PC-3 (cell line): ENCODE measurements around the gene SFMBT2.

Experiments
- EZH2 ChIP-seq: fragments of 300-600 bp; sonication (generic); IDR thresholded peaks from one replicate; pipeline ENCODE4 v1.6.1; 2017; ENCODE audit warnings: antibody characterized with exemption, mild to moderate bottlenecking, low read length; ENCODE audit not compliant: unreplicated experiment
- TF ChIP-seq, protein P1 (sequence below): fragments of 300-600 bp; sonication (generic); conservative IDR thresholded peaks from 2 replicates; pipeline ENCODE4 v1.5.1; 2017; ENCODE audit warnings: antibody characterized with exemption, low read depth, mild to moderate bottlenecking, low read length

DNA sequence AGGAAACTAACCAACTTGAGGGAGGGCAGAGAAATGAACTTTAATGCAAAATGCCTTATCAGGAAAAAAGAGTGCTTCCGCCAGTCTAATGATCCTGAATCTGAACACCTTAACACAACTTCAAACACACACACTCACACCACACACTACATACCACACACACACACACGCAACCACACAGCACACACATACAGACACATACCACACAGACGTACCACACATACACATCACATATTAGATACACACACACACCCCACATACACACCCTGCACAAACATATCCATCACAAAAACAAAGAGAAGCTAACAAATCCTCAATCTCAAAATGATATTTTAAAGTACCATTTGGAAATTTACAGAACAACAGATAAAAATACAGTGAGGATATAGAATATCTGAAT lies 175.5 kb downstream of the SFMBT2 start:
- TF ChIP-seq, protein P1, sequence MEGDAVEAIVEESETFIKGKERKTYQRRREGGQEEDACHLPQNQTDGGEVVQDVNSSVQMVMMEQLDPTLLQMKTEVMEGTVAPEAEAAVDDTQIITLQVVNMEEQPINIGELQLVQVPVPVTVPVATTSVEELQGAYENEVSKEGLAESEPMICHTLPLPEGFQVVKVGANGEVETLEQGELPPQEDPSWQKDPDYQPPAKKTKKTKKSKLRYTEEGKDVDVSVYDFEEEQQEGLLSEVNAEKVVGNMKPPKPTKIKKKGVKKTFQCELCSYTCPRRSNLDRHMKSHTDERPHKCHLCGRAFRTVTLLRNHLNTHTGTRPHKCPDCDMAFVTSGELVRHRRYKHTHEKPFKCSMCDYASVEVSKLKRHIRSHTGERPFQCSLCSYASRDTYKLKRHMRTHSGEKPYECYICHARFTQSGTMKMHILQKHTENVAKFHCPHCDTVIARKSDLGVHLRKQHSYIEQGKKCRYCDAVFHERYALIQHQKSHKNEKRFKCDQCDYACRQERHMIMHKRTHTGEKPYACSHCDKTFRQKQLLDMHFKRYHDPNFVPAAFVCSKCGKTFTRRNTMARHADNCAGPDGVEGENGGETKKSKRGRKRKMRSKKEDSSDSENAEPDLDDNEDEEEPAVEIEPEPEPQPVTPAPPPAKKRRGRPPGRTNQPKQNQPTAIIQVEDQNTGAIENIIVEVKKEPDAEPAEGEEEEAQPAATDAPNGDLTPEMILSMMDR, result no peak
- no peak for TF ChIP-seq EZH2
